Stimulated activated CD4-positive, alpha-beta T cell treated with anti-CD3 and anti-CD28 coated beads, TNF-alpha, amount 100 ng/mL, for 1 hour (primary cell): ENCODE results near the gene SMG6.
A peak's percentile ranks its signal among the peaks of the same experiment; 100 is the strongest.

Experiments used
- DNase-seq, 3 donors: peaks; one replicate each; pipeline ENCODE4 v3.0.0-alpha.2; 2020; ENCODE audit warnings: low read depth in 3 of 3, low spot score in 1 of 3

Gene SMG6

DNA sequence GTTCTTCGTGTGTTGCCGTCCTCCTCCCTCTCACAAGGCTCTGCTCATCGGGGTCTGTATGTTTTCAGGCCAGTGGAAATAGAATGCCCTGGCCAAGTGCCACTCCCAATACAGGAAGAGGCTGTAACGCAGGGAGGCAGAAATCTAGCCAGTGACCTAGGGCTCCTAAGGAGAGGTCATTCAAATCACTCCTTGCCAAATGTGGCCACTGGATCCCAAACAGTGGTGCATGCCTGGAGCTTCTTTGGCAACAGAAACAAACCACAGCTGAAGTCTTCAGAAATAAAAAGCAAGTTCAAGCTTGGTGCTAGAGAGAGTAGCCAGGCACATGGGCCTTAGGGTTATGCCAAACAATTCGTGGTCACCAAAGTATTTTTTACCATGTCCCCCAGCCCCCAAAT, 66.1 kb downstream of the SMG6 start:
- DNase-seq: no peak

DNA sequence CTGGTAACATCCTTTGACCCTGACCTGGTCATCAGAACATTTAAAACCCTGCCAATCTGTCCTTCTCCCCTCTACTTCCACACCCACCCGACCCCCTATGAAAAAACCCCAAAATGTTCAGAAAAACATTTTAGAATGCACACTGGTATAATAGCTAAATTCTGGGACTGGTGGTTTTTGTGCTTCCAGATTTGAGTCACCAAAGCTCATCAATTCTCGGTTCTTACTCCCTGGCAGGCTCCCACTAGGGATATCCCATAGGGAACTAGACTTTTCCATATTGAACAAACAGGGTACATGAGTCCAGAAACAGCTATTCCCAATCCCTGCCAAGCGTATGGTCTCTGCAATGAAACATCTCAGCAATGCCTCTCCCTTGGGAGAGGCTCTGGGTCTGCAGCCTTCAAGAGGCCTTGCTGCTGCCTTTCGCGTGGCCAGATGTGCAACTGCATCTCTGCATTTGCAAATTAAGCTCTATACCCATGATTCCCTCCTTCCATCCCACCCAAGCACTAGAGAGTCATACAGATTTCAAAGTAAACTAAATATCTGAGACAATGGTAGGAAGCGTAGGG, 67.7 kb downstream of the SMG6 start:
- no peak for DNase-seq

DNA sequence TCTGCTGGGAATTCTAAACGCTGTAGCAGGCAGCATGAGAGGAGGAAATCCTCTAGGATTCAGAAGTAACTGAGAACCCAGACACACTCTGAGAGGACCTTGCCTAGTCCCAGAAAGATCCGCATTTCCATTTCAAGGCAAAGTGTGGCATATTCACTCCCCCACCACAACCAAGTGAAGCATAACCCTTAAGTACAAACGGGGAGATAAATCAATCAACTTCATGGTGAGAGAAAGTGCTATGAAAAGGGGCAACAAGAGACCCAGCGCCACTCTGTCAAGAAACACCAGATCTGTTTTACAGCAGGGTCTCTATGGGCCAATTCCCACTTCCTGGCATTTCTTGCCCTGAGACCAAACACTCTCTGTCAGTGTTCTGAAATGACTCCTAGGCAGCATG, 68.3 kb downstream of the SMG6 start:
- DNase-seq: no peak

DNA sequence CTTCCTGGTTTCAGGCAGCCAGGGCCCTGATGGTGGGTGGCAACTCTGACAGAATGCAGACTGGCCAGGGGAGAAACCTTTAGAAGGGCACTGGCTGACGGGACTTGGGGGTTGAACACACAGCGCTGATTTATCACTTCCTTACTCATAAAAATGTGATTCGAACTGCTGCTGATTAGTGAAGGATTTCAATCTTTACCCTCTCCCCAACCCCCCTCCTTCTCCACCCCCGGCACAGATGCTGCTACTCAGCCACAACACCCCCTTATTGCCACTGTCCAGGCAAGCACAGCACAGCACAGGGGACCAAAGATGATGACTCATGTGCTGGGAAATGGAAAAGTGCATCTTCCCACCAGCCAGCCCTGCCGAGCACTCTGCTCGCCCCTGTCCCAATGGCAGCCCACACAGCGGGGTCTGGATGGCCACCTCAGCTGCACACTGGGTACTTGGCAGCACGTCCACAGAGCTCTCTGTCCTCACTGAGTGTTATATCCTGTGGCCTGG, 70.1 kb downstream of the SMG6 start:
- DNase-seq: no peak

DNA sequence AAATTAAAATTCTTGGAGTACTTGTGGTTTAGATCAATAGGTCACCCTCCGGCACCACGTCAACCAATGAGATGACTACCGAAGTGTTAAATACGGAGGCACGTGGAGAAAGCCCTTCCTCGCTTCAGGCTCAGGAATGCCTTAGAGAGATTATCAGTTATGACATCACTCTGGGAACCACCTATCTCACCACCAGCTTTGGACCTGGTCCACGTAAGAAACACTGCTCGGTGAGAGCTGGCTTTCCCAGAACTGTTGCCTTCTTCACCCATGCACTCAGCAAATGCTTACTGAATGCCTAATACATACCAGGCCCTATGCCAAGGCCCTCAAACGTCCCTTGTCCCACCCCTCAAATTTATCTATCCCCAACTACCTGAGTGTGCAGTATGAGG, 71.3 kb downstream of the SMG6 start:
- no peak for DNase-seq

DNA sequence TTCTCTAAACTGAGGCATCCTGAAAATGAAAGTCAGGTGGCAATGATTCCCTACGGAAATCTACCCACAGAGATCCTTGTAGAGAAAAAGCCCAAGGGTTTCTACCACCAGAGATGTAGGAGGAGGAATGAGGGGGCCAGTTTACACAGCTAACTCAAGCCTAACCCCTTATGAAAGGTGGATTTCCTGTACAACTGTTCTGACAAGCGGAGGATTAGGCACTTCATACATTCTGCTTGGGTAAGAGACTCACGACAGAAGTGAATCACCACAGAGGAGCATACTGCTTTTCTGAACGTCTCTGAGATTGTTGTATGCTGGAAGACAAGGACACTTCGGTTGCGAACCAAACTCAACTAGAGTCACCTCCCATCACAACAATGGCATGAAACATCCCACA, 72.7 kb downstream of the SMG6 start:
- DNase-seq: no peak

DNA sequence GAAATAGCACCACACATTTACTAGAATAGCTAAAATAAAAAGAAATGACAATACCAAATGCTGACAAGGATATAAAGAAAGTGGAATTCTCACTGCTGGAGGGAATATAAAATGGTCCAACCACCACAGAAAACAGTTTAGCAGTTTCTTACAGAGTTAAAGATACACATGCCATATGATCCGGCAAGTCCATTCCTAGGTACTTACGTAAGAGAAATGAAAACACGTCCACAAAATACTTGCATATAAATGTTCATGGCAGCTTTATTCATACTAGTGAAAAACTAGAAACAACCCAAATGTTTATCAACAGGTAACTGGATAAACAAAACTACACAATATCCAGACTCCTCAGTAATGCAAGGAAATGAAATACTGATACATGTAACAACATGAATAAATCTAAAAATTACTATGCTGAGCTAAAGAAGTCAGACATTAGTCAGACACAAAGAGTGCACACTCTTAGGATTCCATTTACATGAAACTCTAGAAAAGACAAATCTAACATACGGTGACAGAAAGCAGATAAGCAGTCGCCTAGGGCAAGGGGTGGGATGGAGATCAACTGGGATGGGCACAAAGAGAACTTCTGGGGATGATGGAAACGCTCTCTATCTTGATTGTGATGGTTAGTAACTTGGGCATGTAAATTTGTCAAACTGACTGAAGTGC, 76.4 kb downstream of the SMG6 start:
- DNase-seq: no peak

DNA sequence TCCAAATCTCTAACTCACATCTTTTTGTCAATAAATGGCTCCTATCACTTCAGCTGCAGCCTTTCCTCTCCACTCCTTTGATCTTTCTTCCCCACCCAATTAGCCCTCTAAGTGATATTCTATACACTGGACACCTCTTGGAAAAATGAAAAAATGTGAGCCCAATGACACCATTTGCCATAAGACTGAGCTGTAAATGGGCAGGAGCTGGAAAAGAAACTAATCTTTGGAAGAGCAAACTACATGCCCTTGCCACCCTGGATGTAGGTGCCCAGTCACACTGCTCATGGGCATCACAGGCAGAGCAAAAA, 80.0 kb downstream of the SMG6 start:
- no peak for DNase-seq

DNA sequence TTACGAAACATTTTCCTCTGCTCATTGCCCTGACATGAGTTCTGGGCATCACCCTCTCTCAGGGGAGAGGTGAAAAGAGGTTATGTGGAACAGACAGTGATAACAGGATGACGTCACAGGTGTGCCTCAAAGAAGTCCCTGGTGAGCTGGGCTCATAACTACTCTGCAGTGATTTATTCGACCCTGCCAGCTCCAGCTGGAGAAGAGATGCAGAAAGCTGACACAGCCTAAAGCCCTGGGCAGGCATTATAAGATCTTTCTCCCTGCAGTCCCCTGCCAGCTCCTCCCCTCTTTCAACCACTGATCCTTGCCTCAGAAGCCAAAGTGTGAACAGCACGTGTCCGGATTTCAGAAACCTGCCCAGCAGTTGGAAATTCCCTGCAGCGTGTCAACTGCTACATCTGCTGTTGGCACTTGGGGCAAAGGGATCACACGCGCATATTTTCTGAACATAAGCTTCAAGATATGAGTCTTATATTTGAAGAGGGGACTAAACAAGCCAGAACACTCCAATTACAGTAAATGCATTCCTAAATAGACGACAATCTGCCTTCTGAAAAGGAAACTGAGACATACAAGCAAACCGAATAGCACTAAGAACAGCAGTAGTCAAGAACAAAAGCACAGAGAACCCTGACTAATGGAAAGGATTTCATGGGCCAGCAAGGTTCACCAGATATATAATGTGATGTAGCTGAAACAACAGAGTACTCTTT, 80.5 kb downstream of the SMG6 start:
- peak in 2 of 3 donors; percentile 18 to 32 for DNase-seq

DNA sequence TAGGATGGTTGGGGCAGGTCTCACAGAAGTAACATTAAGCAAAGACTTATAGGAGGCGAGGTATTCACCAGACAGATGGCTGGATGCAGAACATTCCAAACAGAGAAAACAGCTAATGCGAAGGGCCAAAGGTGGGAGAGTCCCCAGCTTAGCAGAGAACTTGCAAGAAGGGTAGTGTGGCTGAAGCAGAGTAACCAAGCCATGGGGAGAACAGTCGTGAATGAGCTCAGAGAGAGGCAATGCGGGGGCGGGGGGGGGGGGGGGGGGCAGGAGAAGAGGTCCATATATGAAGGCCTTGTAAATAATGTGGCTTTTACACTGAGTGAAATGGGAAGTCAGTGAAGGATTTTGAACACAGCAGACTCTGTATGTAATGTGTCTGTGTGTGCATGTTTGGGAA, 81.3 kb downstream of the SMG6 start:
- no peak for DNase-seq

DNA sequence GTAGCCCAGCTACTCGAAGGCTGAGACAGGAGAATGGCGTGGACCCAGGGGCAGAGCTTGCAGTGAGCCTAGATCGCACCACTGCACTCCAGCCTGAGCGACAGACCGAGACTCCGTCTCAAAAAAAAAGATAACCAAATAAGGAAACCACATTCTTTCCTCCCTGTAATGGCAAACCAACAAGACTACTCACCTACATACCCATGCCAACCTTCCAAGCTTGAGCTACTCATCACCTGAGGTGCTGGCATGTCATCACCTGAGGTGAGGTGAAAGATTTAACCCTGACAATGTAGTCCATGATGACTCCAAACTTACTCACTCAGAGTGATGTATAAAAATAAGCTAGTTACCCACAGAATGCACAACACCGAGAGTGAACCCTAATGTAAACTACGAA, 85.2 kb downstream of the SMG6 start:
- no peak for DNase-seq

DNA sequence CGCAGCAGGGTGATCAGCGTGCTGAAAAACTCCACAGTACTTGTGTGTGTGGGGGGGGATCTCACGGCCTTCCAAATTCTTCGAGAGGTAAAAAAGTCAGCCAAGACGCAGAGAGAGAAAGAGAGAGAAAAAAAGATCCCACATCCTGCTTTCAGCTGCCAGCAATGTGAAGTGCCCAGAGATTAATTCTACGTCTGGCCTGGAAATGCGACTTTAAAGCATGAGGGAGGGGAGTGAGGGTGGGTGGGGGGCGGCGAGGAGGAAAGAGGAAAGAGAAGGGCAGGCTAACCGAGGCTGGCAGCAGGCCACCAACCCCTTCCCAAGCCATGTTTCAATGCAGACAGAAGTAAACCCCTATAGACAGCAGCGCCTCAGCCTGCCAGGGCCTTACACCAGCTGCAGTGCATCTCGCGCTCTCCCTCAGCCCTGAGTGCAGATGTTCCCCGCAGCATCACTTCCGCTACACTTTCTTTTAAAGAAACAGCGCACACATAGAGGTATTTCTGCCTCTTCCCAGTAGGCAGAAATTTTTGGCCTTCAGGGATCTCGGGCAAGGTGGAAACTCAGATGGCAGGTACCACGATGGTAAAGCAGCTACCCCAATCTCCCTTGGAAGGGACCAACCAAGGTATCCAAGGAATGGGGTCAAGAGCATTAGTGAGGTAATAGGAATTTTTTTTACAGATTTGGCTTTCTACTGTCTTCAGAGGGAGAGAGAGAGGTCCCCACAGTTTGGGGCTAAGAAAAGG, 87.8 kb downstream of the SMG6 start:
- DNase-seq: peak in 1 of 3 donors; percentile 36

DNA sequence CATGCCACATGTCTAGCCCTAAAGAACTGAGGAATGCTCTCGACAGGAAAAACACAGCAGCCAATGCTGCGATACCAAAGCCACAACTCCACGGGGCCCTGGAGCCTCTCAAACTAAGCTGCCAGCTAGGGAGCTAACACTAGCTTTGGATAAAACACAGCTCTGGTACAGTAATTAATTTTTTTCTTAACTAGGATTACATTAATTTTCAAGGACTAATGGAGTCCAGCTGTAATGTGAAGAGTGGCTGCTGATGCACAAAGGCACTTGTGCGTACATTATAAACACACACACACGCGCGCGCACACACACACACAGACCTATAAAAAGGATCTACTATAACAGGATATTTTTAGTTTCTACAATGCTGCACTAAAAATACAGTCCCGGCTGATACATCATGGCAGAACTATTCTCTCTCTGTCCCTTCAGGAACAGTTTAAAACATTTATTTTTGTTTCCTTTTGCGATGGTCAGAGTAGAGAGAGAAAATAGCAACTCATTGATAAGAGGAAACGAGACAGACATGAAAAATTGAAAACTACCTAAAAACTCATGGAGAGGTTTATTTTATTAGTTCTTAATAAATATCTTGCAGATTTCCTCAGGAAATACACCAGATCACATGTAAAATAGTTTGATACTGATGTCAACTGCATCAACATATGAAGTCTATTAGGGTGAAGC, 88.5 kb downstream of the SMG6 start:
- no peak for DNase-seq

DNA sequence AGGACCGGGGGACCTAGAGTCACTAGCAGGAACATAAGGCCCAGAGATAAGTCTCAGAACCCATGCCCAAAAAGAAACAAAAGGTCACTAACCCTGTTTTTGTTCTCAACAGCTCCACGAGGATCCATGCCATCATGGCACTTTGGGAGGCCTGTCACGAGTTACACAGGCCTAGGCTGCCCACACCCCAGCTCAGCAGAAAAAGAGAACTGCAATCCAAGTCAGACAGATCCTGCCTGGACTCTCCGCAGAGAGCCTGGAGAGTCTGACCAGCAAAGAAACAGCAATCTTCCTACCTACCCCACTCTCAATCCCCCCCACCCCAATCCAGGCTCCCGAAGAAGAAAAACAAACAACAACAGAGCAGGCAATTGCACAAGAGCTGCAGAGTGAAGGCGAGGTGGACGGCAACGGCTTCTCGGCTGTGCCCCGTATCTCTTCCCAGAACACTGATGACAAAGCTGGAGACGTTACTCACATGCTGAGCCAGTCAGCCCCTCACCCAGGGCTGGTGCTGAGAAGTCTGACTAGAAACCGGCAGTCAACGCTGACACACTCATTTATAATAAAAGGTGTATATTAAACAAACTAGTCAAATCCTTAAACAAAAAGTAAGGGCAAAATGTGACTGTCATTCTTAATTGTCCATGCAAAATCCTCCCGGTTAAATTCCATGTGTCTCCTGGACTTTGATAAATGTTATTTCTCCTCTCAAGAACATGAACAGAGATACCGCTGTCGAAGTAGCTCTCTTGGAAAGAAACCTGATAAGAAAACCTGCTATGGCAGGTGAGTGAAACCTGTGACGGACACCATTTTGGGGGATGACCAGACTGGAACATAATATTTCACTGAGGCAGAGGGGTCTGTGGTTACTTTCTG, 89.3 kb downstream of the SMG6 start:
- DNase-seq: no peak

DNA sequence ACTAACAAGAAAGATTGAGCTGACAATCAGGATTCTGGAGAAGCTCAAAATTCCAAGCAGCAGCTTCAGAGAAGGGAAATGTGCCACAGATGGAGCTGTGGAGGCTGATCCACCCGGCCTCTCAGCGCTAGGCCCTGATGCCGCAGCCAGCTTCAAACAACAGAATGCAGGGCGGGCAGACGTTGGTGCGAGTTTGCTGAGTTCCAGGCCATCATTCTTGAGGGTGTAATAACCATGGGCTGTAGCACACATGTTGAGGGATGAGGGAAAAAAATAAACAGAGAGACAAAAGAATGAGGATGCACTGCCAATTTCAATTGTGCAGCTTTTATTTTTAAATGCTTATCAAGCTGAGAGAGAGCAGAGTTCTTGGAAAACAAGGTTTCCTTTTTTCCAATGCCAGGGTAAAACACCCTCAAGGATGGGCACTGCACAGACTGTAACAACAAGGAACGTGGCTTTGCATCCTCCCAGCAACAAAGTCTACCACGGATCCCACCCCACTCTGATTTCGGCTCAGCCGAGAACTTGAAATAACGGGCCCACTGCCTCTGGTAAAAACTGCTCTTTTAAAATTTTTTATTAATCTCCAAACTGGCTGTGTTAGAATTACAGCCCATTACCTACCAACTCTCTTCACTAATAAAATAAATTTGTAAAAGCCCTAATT, 90.2 kb downstream of the SMG6 start:
- DNase-seq: no peak

DNA sequence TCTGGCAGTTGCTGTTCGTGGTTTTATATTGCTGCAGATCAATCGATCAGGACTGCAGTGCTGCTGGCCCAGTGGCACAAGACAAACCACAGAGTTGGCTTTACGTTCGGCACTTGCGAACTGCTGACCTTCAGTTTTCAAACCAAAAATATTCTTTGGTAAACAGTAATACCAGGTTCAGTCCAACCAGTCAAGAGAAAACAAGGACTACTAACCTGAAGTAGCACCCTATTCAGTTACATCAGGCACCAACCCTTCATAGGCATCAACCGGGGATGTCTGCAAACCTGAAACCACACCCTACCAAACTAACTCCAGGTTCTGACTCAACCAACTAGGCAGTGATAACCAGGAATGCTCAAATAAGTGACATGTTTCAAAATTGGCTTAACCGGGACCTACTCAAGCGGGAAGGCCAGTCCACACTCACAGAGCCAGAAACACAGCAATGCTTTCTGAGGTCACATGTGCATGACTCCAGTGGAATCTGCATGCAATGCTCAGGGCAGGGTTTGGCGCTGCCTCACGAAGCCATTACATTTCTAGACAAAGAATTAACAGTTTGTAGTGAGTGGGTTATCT, 91.1 kb downstream of the SMG6 start:
- no peak for DNase-seq

DNA sequence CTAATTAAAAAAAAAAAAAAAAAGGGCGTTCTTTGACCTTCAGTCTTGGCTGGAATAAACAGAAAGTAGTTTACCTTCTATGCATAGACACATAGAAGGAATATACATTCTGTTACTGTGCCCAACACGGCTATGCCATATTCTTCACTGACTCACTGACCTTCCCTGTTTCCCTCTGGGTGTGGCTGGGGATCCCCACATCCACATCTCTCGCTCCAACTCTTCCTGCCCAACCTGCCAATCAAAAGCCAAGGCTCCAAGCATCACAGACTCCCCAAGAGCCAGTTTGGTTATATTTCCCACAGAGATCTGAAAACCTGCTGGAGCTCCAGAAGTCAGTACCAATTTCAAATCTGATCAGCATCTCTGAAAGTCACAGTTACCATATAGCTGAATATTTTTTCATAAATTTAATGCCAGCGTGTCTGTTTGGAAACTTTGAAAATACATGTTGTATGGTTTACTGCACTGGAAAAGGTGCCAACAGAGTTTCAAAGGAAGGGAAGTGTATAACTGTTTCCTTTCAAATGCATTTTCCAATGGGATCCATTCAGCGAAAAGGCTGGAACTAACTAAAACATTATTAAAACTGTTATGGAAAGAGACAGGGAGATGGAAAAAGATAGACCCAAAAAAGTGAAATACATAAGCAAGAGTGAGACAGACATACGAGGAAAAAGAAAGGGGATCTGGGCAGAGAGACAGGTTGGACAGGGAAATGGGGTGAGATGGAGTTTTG, 91.8 kb downstream of the SMG6 start:
- no peak for DNase-seq

DNA sequence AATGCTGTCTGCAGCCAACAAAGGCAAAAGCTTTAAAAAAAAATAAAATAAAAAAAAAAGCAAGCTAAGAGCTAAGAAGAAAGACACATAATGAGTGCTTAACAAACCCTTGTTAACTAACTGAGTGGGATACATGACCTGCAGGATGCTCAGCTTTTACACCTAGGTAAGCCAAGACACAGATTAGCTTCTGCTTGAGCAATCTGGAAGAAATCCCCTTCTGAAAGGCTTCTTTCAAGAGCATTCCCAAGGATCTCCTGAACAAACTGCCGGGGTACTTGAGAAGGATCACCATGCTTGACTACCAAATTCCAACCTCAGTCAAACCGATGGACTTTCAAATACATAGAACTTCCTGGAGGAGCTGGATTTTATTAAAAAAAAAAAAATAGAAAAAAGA, 92.9 kb downstream of the SMG6 start:
- no peak for DNase-seq
